ENCODE measurements around the gene SMIM15.
"Not testable (repeated sequence)": the region's sequence is repeated elsewhere in the genome, so short reads cannot be mapped to it uniquely, and the experiment has no call there.

The SMIM15 gene

GRCh38 chr5:61162010-61162831 is at the start of gene SMIM15:
Gene SMIM15, minus strand, starts transcription at chr5:61162468. Its CDS starts 2,297 bp downstream, at chr5:61160171.
- H3K27ac ChIP-seq, result peak within 1 kb of the TSS; percentile 82 to 97 (median 94)
- H3K4me3 ChIP-seq, result peak within 1 kb of the TSS; percentile 48 to 91 (median 61)

- H3K27ac ChIP-seq, result no peak overlapping the region
Measured at GRCh38 chr5:61207884-61208283, 45.6 kb upstream of the SMIM15 start.

GRCh38 chr5:61205013-61205412 is 42.7 kb upstream of the SMIM15 start:
- no peak overlapping the region for H3K4me3 ChIP-seq
- H3K27ac ChIP-seq, result no peak overlapping the region

More at GRCh38 chr5:61207884-61208283, 45.6 kb upstream of the SMIM15 start:
- H3K4me3 ChIP-seq, result no peak overlapping the region

- Histone ChIP-seq H3K4me3 (no peak overlapping the region), H3K27ac (no peak overlapping the region)
Measured at GRCh38 chr5:61202213-61202612, 39.9 kb upstream of the SMIM15 start.

- no peak overlapping the region for H3K27ac ChIP-seq
- H3K4me3 ChIP-seq, result no peak overlapping the region
Measured at GRCh38 chr5:61200582-61201155, 38.4 kb upstream of the SMIM15 start.

- no peak overlapping the region for H3K4me3 ChIP-seq
- H3K27ac ChIP-seq, result no peak overlapping the region
Measured at GRCh38 chr5:61198606-61199005, 36.3 kb upstream of the SMIM15 start.

- H3K27ac ChIP-seq, H3K4me3 ChIP-seq: not testable (repeated sequence)
Measured at GRCh38 chr5:61187826-61188225, 25.6 kb upstream of the SMIM15 start.

GRCh38 chr5:61187352-61187751 is 25.1 kb upstream of the SMIM15 start:
- H3K27ac ChIP-seq, H3K4me3 ChIP-seq: not testable (repeated sequence)

- Histone ChIP-seq H3K27ac (no peak overlapping the region), H3K4me3 (no peak overlapping the region)
Measured at GRCh38 chr5:61186634-61187033, 24.4 kb upstream of the SMIM15 start.

GRCh38 chr5:61184708-61185107 is 22.4 kb upstream of the SMIM15 start:
- no peak overlapping the region for H3K27ac ChIP-seq
- H3K4me3 ChIP-seq, result no peak overlapping the region

- Histone ChIP-seq H3K27ac (no peak overlapping the region), H3K4me3 (no peak overlapping the region)
Measured at GRCh38 chr5:61183538-61183937, 21.3 kb upstream of the SMIM15 start.

- Histone ChIP-seq H3K4me3 (no peak overlapping the region), H3K27ac (no peak overlapping the region)
Measured at GRCh38 chr5:61182449-61182848, 20.2 kb upstream of the SMIM15 start.

- H3K27ac ChIP-seq, result no peak overlapping the region
- peak overlapping the region in 1 of 7 experiments; percentile 4 for H3K4me3 ChIP-seq
Measured at GRCh38 chr5:61180886-61181285, 18.6 kb upstream of the SMIM15 start.

GRCh38 chr5:61178702-61179101 is 16.4 kb upstream of the SMIM15 start:
- Histone ChIP-seq H3K4me3 (no peak overlapping the region), H3K27ac (no peak overlapping the region)

- H3K4me3 ChIP-seq, result no peak overlapping the region
- H3K27ac ChIP-seq, result no peak overlapping the region
Measured at GRCh38 chr5:61177716-61178115, 15.4 kb upstream of the SMIM15 start.

GRCh38 chr5:61177070-61177469 is 14.8 kb upstream of the SMIM15 start:
- no peak overlapping the region for H3K27ac ChIP-seq
- no peak overlapping the region for H3K4me3 ChIP-seq

GRCh38 chr5:61176631-61177030 is 14.4 kb upstream of the SMIM15 start:
- no peak overlapping the region for H3K4me3 ChIP-seq
- no peak overlapping the region for H3K27ac ChIP-seq

GRCh38 chr5:61171479-61171878 is 9.2 kb upstream of the SMIM15 start:
- Histone ChIP-seq H3K27ac (no peak overlapping the region), H3K4me3 (no peak overlapping the region)

GRCh38 chr5:61168951-61169350 is 6.7 kb upstream of the SMIM15 start:
- H3K27ac ChIP-seq, result no peak overlapping the region
- H3K4me3 ChIP-seq, result no peak overlapping the region

- no peak overlapping the region for H3K4me3 ChIP-seq
- no peak overlapping the region for H3K27ac ChIP-seq
Measured at GRCh38 chr5:61167382-61167781, 5.1 kb upstream of the SMIM15 start.

GRCh38 chr5:61163905-61164304 is 1.6 kb upstream of the SMIM15 start:
- no peak overlapping the region for H3K27ac ChIP-seq
- H3K4me3 ChIP-seq, result no peak overlapping the region
